Fibroblast of lung (primary cell): ENCODE data around the gene EYS.

Experiments
- CTCF ChIP-seq, 2 donors: IDR thresholded peaks in 1 of 2; conservative IDR thresholded peaks in 1 of 2; 1 replicate in 1 of 2; 2 replicates in 1 of 2; pipeline ENCODE4 v1.5.1; 2011 to 2012; ENCODE audit warnings: low read length in 2 of 2, control low read depth in 1 of 2, inconsistent platforms in 1 of 2, low read depth in 1 of 2, mild to moderate bottlenecking in 1 of 2
- EZH2 ChIP-seq: IDR thresholded peaks from 2 replicates; pipeline ENCODE4 v1.5.1; 2012; ENCODE audit warnings: low read length, control low read depth, mild to moderate bottlenecking; ENCODE audit errors: missing control alignments

- TF ChIP-seq EZH2: no peak
- TF ChIP-seq CTCF (conservative IDR thresholded peaks at IDR 0.05 in 1 of 2, IDR thresholded peaks at IDR 0.05 in 1 of 2; ENCODE audit: low read depth in 1 of 2, low read length in 2 of 2): no peak
Measured at GRCh38 chr6:64128301-64129024, 1578.6 kb downstream of the EYS start.
